ENCODE results near the gene PITX3.
"Not testable (repeated sequence)": the region's sequence is repeated elsewhere in the genome, so short reads cannot be mapped to it uniquely, and the experiment has no call there.

PITX3 gene

DNA sequence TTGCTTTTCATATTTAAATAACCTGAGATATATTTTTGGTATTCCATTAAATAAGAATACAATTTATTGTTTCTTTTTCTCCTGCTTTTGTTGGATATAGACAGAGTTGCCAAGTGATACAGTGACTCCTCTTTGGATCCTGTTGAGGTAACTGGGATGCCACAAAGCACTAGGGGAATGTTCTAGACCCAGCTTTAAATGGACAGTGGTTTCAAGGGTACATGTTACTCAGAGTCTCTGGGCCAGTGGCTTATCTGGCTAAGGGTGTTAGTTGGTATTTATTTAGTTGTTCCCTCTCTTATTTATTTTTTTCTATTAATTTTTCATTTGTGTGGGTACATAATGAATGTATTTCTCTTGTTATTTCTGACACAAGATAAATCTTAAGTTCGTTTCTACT, 13.1 kb upstream of the PITX3 start:
- DNase-seq: no peak

DNA sequence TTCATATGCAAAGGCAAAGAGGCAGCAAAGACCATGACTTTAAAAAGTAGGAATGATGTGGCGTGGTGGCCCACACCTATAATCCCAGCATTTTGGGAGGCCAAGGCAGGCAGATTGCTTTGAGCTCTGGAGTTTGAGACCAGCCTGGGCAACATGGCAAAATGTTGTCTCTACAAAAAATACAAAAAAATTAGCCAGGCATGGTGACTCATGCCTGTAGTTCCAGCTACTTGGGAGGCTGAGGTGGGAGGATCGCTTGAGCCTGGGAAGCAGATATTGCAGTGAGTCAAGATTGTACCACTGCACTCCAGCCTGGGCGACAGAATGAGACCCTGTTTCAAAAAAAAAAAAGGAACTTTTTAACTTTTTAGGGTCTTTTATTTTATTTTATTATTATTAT, 11.2 kb upstream of the PITX3 start:
- not testable (repeated sequence) for DNase-seq

- DNase-seq: peak; percentile 49
Measured at GRCh38 chr10:102247734-102248133, 6.4 kb upstream of the PITX3 start.

DNA sequence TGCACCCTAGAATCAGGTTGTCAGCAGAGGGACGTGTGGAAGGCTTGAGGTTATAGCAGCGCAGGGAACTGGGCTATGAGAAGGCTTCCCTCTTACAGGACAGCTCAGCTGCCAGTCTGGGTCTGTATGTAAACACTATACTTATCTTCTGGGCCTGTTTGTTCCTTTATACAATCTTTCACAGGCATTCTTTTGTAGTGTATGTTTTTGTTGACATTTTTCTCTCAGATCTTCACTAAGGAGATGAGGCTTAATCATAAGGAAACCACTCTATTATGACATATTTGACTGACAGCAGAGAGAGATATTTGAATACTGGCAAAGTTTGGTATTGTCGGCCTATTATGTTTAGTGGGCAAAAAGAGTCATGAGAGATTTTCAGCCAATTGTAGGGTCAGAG, 4.9 kb upstream of the PITX3 start:
- DNase-seq: peak; percentile 18

DNA sequence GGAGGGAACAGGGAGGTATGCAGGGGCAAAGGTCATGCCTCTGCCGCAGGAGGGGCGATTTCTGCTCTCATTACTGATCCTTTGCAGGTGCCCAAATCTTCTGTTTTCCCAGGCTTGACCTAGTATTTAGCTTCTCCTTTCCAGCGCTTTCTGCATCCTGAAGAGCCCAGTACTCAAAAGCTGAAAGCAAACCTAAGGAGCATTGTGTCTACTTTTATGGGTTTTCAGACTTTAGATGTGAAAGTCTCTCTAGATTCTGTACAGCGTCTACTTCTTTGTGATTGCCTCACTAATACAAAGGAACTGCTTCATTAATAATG, 4.6 kb upstream of the PITX3 start:
- no peak for DNase-seq

DNA sequence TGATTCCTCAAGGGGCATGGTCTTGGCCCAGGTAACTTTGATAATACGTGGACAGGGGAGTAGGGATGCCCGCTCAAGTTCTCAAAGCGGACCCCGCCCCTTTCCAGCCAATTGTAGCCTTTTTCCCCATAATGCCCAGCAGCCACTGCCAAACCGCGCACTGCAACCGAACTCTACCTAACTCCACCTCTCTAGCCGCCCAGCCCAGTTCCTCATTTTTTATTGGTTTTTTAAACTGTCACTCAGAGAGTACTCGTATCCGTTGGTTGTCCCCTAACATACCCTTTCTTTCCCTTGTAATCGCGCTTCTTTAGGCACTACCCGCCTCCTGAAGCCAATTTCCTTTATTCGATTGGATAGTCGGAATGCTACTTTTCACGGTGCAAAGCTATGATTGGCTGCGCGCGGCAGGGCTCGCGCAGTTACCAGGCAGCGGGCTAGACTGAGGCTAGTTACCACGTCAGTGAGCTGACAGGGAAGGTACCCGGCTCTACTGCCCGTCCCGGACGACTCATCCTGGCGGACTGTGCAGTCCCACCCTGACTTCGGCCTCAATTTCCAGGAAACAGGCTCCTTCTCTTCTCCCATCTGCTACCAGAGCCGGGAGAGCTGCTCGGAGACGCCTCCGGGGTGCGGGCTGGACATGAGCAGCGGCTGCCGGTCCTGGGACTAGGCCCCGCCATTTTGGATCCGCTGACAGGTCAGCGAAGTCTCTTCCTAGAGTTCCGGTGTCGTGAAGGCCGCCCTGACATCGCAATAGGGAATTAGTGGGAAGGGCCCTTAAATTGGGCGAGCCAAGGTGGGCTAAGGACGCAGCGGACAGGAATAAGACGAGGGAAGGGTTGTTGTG, 4.0 kb upstream of the PITX3 start, which contains the start of gene GBF1:
GBF1 (plus strand) TSS at position 451 of the 850 bp plus-strand sequence. CDS start 13,407 bp downstream, outside the sequence.
- DNase-seq: peak; percentile 100

DNA sequence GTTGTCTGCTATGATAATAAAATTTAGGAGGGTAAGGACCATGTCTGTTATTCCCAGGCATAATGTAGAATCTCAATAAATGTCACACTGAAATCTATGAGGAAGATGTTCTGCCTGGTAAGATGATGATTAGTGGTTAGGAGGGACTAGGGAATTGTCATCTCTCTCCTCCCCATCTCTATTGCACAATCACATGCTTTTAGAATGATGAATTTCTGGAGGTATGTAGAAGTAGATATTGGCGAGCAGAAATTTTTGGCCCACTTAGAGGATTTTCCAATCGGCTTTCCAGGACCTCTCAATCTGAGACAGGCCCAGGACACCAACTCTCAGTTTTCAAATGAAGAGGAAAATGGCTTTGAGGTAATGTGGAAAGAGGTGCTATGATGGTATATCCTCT, 2.0 kb upstream of the PITX3 start:
- DNase-seq: no peak

DNA sequence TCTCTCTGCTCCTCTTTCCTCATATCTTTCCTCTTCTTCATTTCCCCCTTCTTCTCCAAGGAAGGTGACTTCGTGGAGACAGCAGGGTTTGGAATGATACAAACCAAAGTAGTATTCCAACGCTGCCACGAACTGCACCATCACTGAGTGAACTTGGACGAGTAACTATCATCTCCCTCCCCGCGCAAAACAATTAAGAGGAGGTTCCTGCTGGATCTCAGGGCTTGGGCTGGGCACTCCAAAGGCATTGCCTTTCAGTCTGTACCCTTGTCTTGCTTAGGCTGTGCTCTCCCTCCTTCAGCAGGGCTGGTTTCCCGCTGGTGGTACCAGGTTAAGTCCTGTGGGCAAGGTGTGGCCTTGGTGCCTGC, 790 bp upstream of the PITX3 start:
- DNase-seq: no peak

DNA sequence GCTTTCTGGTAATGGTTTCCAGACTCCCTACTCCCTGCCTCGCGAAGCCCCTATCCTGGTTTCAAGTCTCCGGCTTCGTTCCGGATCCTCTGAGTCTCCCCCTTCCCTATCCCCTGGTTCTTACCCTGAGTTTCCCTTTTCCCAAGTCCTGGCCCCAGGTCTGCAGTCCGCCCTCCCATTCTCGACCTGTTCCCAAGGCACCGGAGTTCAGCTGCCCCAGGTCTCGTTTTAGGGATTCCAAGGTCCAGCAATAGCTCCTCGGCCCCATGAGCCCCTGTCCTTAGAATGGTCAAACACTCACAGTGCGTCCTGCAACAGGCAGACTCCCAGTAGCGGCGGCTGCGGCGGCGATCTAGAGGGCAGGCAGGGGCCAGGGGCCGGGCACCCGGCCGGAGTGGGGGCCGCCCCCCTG, 274 bp downstream of the PITX3 start:
- no peak for DNase-seq

DNA sequence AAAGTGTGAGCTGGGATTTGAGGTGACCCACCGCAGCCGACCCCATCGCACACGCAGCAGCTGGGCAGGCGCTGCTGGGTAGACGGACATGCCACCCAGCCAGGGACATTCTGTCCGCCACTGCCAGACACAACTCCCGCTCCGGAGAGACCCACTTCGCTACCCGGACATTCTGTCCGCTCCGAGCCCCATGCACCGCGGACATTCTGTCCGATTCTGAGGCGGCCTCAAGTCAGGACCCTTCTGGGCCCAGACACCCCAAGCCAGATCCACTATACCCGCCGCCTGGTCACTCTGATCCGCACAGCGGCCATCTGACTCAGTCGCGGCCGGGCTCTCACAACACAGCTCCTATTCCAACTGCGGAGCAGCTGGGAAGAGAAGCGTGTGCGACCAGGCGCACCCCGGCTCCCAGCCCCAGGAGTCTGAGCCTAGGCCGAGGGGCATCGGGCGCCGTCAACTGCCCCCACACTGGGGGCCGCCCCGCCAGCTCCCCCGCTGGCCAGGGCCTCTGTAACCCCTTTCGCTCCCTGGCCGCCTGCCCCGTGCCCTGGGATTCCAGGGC, 763 bp downstream of the PITX3 start:
- DNase-seq: no peak

- DNase-seq: no peak
Measured at GRCh38 chr10:102237711-102238252, 3.5 kb downstream of the PITX3 start.

DNA sequence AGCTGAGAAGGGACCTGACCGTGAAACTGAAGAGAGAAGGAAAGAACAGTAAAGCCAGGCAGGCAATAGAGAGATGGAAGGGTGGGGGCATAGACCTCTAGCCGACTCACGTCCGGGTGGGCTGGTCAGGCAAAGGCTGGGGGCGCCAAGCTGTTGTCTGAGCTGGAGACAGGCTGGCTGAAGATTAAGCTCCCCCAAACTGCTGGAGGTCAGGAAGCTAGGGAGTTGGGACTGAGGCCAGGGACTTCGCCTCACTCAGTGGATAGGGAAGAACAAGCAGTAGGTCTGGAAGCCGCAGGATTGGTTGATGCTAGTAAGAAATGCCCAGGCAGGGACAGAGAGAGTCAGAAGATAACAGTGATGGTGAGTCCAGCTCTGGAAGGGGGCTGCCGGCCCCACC, 5.3 kb downstream of the PITX3 start:
- DNase-seq: no peak

DNA sequence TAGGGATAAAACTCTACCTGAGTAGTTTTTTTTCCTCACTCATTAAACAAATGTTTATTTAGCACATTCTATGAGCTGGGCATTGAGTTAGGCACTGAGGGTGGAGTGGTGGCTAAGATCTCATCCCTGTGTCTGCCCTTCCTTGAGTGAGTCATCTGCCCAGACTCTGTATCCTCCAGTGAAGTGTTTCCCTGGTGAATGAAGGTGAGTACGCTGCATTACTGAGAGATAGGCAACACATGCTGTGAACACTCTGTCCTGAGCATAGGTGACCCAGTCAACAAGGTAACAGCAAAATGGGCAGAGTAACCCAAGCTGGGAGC, 5.8 kb downstream of the PITX3 start:
- DNase-seq: no peak

DNA sequence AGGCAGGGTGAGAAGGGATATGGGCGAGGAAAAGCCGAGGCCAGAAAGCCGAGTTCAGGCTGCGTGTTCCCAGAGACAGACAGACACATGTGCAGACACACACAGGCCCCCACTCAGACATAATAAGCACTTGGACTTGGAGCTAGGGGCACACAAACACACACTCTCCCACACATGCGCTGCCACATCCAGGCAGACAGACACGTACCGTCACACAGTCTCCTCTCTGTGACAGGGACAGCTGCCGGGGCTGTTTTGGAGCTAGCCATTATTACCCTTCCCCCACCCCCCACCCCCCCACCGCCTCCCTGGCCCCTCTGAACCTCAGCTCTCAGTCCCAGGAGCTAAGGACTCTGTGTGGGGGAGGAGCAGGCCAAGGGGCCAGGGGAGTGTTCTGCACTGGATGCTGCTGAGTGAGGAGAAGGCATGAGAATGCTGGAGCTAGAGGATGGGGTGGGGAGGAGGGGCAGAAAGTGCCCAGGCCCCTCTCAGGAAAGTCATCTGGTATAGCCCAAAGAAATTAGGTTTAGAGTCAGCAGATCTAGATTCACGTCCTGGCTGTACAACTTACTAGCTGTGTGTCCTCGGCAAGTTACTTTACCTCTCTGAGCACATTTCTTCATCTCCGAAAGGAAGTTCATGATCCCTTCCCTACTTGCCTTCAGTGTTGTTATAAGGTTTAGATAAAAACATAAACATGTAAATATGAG, 6.3 kb downstream of the PITX3 start:
- DNase-seq: no peak

DNA sequence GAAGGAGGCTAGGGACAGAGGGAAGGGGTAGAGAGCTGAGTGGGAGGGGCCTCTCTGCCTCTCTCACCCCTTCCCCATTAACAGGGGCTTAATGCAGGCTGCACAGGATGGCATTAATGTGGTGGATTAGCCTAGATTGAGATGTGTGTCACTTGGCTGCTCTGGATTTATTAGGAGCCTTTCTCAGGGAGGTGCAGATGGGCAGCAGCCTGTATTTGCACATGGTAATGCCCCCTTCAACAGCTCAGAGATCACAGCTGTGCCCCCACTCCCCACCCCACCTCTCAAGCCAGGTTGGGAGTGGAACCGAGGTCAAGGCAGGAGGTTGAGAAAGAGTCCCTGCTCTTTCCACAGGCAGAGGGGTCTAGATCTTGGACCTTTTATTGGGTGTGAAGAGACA, 7.3 kb downstream of the PITX3 start:
- DNase-seq: no peak

GRCh38 chr10:102231357-102232318, 9.7 kb downstream of the PITX3 start:
- peak; percentile 75 for DNase-seq

DNA sequence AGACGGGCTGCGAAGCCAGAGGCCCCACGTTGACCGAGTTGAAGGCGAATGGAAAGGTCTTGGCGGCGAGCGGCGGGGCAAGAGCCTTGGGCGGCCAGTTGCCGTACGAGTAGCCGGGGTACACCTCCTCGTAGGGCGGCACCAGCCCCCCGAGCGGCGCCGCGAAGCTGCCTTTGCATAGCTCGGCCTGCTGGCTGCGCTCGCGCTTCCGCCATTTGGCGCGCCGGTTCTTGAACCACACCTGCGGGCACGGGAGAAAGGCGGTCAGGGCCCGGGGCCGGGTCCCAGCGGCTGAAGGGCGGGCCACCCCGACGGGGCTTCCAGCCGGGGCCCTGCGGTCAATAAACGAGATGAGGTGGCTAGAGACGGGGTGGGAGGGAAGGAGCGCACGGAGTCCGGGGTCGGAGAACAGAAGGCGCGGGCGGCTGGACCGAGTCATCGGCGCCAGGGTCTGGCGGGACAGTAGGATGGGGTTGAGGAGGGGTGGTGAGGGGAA, 10.4 kb downstream of the PITX3 start:
- DNase-seq: peak; percentile 21

DNA sequence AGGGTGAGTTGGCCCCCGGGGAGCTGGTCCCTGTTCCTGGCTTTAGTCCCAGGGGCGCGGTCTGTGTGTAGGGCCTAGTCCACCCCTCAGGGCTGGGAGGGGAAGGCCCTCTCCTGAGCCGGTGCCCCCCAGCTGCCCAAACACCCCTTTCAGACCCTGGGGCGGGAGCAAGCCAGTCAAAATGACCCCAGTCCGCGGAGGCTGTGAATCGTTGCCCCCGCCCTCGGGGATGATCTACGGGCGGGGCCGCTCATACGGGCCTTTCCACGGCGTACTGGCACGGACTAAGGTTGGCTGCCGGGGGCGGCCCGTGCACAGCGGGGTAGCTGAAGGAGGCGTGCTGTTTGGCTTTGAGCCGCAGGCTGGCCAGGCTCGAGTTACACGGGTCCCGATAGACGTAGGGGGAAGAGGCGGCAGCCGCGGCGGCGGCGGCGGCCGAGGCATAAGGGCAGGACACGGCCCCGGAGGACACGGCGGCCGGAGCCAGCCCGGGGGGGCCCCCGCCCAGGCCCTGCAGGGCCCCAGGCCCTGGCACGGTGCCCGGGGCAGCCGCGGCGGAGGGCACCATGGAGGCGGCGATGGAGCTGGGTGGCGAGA, 10.9 kb downstream of the PITX3 start:
- peak; percentile 15 for DNase-seq

DNA sequence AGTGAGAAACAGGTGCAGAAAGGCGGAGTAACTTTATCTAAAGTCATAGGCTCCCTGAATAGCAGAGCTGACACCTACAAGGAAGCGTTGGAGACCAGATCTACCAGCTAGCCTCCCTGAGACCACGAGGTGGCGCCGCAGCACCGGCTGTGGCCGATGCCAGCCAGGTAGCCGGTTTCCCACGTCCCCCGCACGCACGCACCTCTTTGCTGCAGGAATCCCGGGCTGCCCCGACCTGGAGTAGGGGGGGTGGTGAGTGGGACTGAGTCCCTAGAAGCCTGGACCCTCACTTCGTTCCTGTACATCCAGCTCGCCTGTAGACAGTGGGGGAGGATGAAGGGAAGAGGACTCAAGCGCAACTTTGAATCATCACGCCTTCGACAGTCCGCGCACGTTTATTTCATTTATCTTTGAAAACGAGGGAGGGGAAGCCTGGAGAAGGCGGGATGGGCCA, 11.5 kb downstream of the PITX3 start:
- DNase-seq: peak; percentile 83

DNA sequence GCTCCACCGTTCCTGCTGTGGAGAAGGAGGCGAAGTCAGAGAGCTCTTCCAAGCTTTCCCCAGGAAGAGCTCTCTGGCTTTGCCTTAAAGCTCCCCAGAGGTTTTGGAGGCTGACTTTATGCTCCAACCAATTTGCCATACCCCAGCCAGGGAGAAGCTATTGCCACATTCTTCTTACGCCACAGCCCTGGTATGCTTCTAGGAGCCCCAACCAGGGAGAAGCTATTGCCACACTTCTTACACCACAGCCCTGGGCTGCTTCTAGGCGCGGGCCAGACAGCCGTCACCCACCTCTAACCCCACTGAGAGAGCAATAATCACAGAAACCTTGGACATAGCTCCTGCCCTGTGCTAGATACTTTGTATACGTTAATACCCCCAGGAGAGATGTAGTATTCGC, 14.3 kb downstream of the PITX3 start:
- peak; percentile 84 for DNase-seq

DNA sequence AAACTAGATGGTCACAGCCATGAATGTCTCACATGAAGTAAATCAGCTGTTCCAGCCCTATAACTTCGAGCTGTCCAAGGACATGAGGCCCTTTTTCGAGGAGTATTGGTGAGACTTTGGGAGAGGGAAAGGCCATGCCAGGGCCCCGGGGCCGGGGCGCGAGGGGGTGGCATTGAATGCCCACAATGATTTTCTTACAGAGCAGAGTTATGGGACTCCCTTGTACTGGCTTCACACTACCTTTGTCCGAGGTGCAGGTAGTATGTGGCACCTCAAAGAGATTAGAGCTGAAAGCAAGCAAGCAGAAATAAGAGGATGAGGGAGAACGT, 14.8 kb downstream of the PITX3 start:
- DNase-seq: no peak

Measured in suppressor macrophage treated with lipopolysaccharide for 4 hours (primary cell).